22Rv1 (cell line): ENCODE data around the gene TMEFF1.

ENCODE experiments used
- H3K27ac ChIP-seq: fragments of 450-650 bp; 2 replicates; pipeline ENCODE4 v1.5.1; 2017
- ZFX ChIP-seq: fragments of 450-650 bp; IDR thresholded peaks from 2 replicates; pipeline ENCODE4 v1.6.1; 2017; ENCODE audit warnings: antibody characterized with exemption, borderline replicate concordance
- TF ChIP-seq, protein P1 (sequence below): fragments of 450-650 bp; IDR thresholded peaks from 2 replicates; pipeline ENCODE4 v1.5.1; 2017; ENCODE audit warnings: mild to moderate bottlenecking

Gene TMEFF1

DNA sequence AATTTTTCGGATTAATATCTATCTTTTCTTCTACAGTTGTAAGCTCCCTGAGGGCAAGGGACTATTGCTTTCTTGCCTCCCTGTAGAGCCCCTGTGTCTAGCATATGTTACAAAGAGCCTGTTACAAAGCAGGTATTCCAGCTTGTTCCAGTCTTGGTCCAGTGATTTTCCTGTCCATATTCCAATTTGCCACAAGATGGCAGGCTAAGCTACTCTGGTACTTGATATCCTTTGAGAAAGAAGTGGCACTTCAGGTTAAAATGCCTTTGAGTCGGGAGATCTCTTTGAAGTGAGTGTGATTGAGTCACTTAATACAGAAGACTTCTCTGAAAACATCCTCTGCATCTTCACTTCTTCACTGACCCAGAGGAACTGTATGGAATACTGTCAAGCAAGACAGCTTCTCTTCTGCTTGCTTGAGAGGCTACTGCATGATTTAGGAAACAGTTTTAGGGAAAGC lies 129.4 kb downstream of the TMEFF1 start:
- no peak overlapping the region for H3K27ac ChIP-seq
- no peak for TF ChIP-seq ZFX
- TF ChIP-seq, protein P1, sequence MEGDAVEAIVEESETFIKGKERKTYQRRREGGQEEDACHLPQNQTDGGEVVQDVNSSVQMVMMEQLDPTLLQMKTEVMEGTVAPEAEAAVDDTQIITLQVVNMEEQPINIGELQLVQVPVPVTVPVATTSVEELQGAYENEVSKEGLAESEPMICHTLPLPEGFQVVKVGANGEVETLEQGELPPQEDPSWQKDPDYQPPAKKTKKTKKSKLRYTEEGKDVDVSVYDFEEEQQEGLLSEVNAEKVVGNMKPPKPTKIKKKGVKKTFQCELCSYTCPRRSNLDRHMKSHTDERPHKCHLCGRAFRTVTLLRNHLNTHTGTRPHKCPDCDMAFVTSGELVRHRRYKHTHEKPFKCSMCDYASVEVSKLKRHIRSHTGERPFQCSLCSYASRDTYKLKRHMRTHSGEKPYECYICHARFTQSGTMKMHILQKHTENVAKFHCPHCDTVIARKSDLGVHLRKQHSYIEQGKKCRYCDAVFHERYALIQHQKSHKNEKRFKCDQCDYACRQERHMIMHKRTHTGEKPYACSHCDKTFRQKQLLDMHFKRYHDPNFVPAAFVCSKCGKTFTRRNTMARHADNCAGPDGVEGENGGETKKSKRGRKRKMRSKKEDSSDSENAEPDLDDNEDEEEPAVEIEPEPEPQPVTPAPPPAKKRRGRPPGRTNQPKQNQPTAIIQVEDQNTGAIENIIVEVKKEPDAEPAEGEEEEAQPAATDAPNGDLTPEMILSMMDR, result peak; percentile 84

DNA sequence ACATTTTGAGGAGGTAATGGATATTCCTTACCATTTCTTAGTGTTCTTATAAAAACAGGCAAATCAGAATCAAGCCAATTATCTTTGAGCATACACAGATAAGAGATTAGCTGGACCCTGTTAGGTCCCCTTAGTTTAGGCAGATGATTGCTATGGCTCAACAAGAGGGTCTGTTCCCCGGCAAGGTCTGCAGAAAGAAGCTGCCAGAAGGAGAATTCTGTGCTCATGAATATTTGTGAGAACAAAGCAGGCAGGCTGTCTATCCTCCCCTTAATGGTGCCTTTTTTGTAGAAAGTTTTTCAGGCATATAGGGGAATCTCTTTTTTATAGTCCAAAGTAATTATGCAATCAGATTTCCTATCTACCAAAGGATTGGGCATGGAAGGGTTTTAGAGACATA lies 132.5 kb downstream of the TMEFF1 start:
- TF ChIP-seq ZFX, result no peak
- TF ChIP-seq, protein P1, result no peak
- no peak overlapping the region for H3K27ac ChIP-seq

GRCh38 chr9:100619194-100619593 lies 146.2 kb downstream of the TMEFF1 start:
- no peak for TF ChIP-seq ZFX
- TF ChIP-seq, protein P1, result no peak
- H3K27ac ChIP-seq, result no peak overlapping the region

- TF ChIP-seq, protein P1, result no peak
- no peak for TF ChIP-seq ZFX
Observed at GRCh38 chr9:100619665-100620064, 146.7 kb downstream of the TMEFF1 start.

GRCh38 chr9:100623969-100624368 lies 151.0 kb downstream of the TMEFF1 start:
- TF ChIP-seq, protein P1, result no peak
- no peak for TF ChIP-seq ZFX
- H3K27ac ChIP-seq, result no peak overlapping the region

More at GRCh38 chr9:100619665-100620064, 146.7 kb downstream of the TMEFF1 start:
- H3K27ac ChIP-seq, result no peak overlapping the region

- no peak overlapping the region for H3K27ac ChIP-seq
- TF ChIP-seq ZFX, result no peak
- TF ChIP-seq, protein P1, result no peak
Observed at GRCh38 chr9:100626949-100627348, 154.0 kb downstream of the TMEFF1 start.
